KMS-11 (cell line): Measurements from ENCODE around the gene RAP1B.
"Not testable (repeated sequence)": the region's sequence is repeated elsewhere in the genome, so short reads cannot be mapped to it uniquely, and the experiment has no call there.

Experiments used
- H2AFZ ChIP-seq: fragments of 200-600 bp; sonication (generic); 2 replicates; pipeline ENCODE4 v1.6.1; 2016; ENCODE audit warnings: antibody characterized with exemption, mixed run types, low read depth
- H3K27ac ChIP-seq: fragments of 200-600 bp; sonication (generic); 2 replicates; pipeline ENCODE4 v1.6.1; 2016; ENCODE audit warnings: mild to moderate bottlenecking, mixed run types
- H3K27me3 ChIP-seq: fragments of 200-600 bp; sonication (generic); 2 replicates; pipeline ENCODE4 v1.6.1; 2017; ENCODE audit warnings: mild to moderate bottlenecking, low read depth, mixed run types, moderate library complexity; ENCODE audit not compliant: insufficient read depth
- H3K36me3 ChIP-seq: fragments of 200-600 bp; sonication (generic); 2 replicates; pipeline ENCODE4 v1.6.1; 2017; ENCODE audit warnings: mild to moderate bottlenecking, mixed run types; ENCODE audit not compliant: insufficient read depth
- H3K4me1 ChIP-seq: fragments of 200-600 bp; sonication (generic); 2 replicates; pipeline ENCODE4 v1.6.1; 2016; ENCODE audit warnings: mild to moderate bottlenecking, low read depth, mixed run types; ENCODE audit not compliant: poor library complexity, severe bottlenecking
- H3K4me2 ChIP-seq: fragments of 200-600 bp; sonication (generic); 2 replicates; pipeline ENCODE4 v1.7.0; 2016; ENCODE audit warnings: mild to moderate bottlenecking, mixed run types
- H3K4me3 ChIP-seq: fragments of 200-600 bp; sonication (generic); IDR thresholded peaks from 2 replicates; pipeline ENCODE4 v1.6.1; 2017; ENCODE audit warnings: low read depth, low read length, mixed read lengths; ENCODE audit not compliant: insufficient read depth
- H3K79me2 ChIP-seq: fragments of 200-600 bp; sonication (generic); 2 replicates; pipeline ENCODE4 v1.6.1; 2016; ENCODE audit warnings: low read depth, mixed run types; ENCODE audit not compliant: insufficient read depth
- H3K9ac ChIP-seq: fragments of 200-600 bp; sonication (generic); 2 replicates; pipeline ENCODE4 v1.6.1; 2016; ENCODE audit warnings: mild to moderate bottlenecking, mixed run types
- H4K20me1 ChIP-seq: fragments of 200-600 bp; sonication (generic); 2 replicates; pipeline ENCODE4 v1.6.1; 2016; ENCODE audit warnings: mild to moderate bottlenecking, mixed run types; ENCODE audit not compliant: insufficient read depth
- CTCF ChIP-seq: fragments of 200-600 bp; sonication (generic); conservative IDR thresholded peaks from 2 replicates; pipeline ENCODE4 v1.6.1; 2017; ENCODE audit warnings: low read depth, mild to moderate bottlenecking, antibody characterized with exemption, low read length, moderate library complexity, mixed read lengths

The RAP1B gene

DNA sequence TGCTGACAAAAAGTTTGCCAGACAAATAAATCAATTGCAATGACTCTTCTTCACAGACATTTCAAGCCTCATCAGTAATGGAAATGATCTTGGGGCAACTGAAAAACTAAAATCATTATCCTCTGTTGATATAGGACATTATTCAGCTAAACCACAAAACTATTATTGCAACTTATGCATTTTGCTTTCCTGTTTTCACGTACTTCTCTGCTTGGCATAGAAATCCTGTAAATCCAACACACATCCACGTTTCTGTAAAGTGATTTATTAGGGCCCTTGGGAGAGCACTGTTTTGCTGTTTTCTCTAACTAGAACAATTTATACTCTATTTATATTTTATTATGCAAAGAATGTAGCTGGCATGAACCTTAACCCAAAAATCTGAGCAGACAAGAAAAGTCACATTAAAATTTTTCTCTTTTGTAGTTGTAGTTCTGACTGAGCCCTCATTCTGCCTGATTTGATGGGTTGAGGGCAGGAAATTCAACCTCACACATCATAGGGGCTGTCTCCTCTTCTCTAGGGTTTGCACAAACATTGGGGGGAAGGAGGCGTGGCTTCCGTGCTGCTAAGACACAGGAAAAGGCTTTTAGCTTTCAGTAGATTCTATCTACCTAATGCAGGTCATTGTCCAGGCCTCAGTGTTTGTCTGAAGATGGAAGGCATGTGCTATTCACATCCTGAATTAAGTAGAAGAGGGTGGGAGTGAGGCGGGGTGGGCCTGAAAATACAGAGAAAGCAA is 64.6 kb downstream of the RAP1B start:
- Histone ChIP-seq H3K36me3 (no peaks in the 10 kb centered on the region), H3K9ac (no peak overlapping the region), H3K27ac (no peak overlapping the region), H3K4me1 (peaks cover 10% of the 10 kb centered on the region), H3K79me2 (no peaks in the 10 kb centered on the region), H3K27me3 (no peaks in the 10 kb centered on the region), H2AFZ (no peak overlapping the region), H3K4me3 (no peak overlapping the region), H4K20me1 (no peaks in the 10 kb centered on the region), H3K4me2 (no peak overlapping the region)
- no peak for TF ChIP-seq CTCF

GRCh38 chr12:68676854-68677253 is 66.2 kb downstream of the RAP1B start:
- not testable (repeated sequence) for H3K27me3 ChIP-seq, H3K27ac ChIP-seq, H2AFZ ChIP-seq, H3K4me2 ChIP-seq, H3K79me2 ChIP-seq, H3K9ac ChIP-seq, H3K36me3 ChIP-seq, H4K20me1 ChIP-seq, H3K4me3 ChIP-seq
- H3K4me1 ChIP-seq, result peaks cover 10% of the 10 kb centered on the region

DNA sequence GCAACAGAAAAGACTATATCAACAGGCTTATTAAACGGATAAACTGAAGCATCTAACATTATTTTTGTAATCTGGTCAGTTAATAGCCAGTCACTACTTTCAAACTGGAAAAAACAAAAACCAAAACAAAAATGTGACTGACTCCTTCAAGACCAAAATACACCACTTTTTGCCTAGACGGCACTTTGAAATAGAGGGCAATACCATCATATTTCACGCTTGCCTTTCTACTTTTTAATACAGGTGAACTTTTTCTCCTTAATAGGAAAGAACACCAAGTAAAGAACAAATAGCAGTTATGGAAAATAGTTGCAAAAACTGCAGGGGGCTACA is 75.5 kb downstream of the RAP1B start:
- Histone ChIP-seq H3K79me2 (peaks cover 29% of the 10 kb centered on the region), H2AFZ (peak overlapping the region; percentile 84), H3K4me1 (peaks cover 30% of the 10 kb centered on the region), H3K9ac (peak overlapping the region; percentile 72; the same call in 1 of the 2 replicates), H3K4me3 (peak overlapping the region; percentile 58), H3K27me3 (no peaks in the 10 kb centered on the region), H3K27ac (peak overlapping the region; percentile 5; the same call in 1 of the 2 replicates), H4K20me1 (no peaks in the 10 kb centered on the region), H3K36me3 (no peaks in the 10 kb centered on the region; the same call in 1 of the 2 replicates), H3K4me2 (peak overlapping the region; percentile 56)
- no peak for TF ChIP-seq CTCF

GRCh38 chr12:68686595-68687521 is 76.2 kb downstream of the RAP1B start, which contains the start of gene NUP107:
Gene NUP107 (plus strand): TSS chr12:68686978. CDS start chr12:68687066, 88 bp downstream.
- peak within 1 kb of the TSS; percentile 84 for H2AFZ ChIP-seq
- no peaks in the 10 kb centered on the region for H3K27me3 ChIP-seq
- H3K36me3 ChIP-seq, result no peaks in the 10 kb centered on the region; the same call in 1 of the 2 replicates
- H3K4me2 ChIP-seq, result peak within 1 kb of the TSS; percentile 91
- no peak for TF ChIP-seq CTCF
- peaks cover 30% of the 10 kb centered on the region for H3K4me1 ChIP-seq
- no peaks in the 10 kb centered on the region for H4K20me1 ChIP-seq
- H3K27ac ChIP-seq, result peak within 1 kb of the TSS; percentile 19; the same call in 1 of the 2 replicates
- H3K4me3 ChIP-seq, result peak within 1 kb of the TSS; percentile 58
- H3K79me2 ChIP-seq, result peaks cover 29% of the 10 kb centered on the region
- H3K9ac ChIP-seq, result peak within 1 kb of the TSS; percentile 72
